Activated T-cell treated with anti-CD3 and anti-CD28 coated beads, Interleukin-2, amount 50 U/mL, for 72 hours (primary cell): ENCODE measurements around the gene NUMB. TPM values are rescaled to one million over a fixed set of nuclear protein-coding genes. Genes with fewer than 3 reads are reported as not detected.
A peak's percentile ranks its signal among the peaks of the same experiment; 100 is the strongest.
"Not testable (repeated sequence)": the region's sequence is repeated elsewhere in the genome, so short reads cannot be mapped to it uniquely, and the experiment has no call there.

ENCODE experiments used
- ATAC-seq, 2 donors: fragments of 150-1000 bp; cut with Tn5 transposase; replicated peaks in 1 of 2; 2 replicates each; pipeline ENCODE4 v1.10.0; 2021; ENCODE audit warnings: moderate library complexity in 2 of 2, mild to moderate bottlenecking in 1 of 2
- DNase-seq, 2 donors: peaks; one replicate each; pipeline ENCODE4 v3.0.0; 2021 to 2022; ENCODE audit warnings: mixed read lengths in 1 of 2
- H3K27ac Mint-ChIP-seq: one replicate; pipeline ENCODE4 v1.8.0; 2022; ENCODE audit warnings: mild to moderate bottlenecking, moderate library complexity, mixed read lengths
- H3K27me3 Mint-ChIP-seq: one replicate; pipeline ENCODE4 v1.8.0; 2022; ENCODE audit warnings: low read depth, mixed read lengths
- H3K36me3 Mint-ChIP-seq, 2 donors: one replicate each; pipeline ENCODE4 v1.8.0; 2022; ENCODE audit warnings: mixed read lengths in 2 of 2, mild to moderate bottlenecking in 1 of 2; ENCODE audit not compliant: insufficient read depth in 2 of 2
- H3K4me1 Mint-ChIP-seq: one replicate; pipeline ENCODE4 v1.8.0; 2022; ENCODE audit warnings: low read depth, mixed read lengths
- H3K4me3 Mint-ChIP-seq, 2 donors: one replicate each; pipeline ENCODE4 v1.8.0; 2022; ENCODE audit warnings: mild to moderate bottlenecking in 2 of 2, mixed read lengths in 2 of 2, moderate library complexity in 2 of 2
- H3K9me3 Mint-ChIP-seq, 2 donors: one replicate each; pipeline ENCODE4 v1.8.0; 2022; ENCODE audit warnings: mixed read lengths in 2 of 2
- total RNA-seq, 2 donors: library from RNA; stranded (reverse); gene quantifications; one replicate each; pipeline ENCODE4 v1.2.3, GENCODE V29; 2022

The NUMB gene
- total RNA-seq, 2 donors from 2014 or later = 63.4 to 66.3 TPM

DNA sequence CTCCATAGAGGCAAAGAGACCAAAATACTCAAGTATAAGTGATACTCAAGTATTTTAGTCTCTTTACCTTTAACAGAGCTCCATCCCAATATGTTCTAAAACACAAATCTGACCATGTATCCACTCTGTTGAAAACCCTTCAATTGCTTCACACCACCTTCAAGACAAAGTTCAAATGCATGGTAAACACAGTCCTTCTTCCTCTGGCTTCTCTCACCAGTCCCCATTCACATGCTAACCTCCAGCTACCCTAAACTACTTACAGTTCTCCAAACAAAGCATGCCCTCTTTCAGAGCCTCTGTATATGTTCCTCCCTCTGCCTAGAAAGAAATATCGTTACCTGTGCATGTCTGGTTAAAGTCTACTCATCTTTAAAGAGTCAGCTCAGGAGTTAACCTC, 100.2 kb downstream of the NUMB start:
- DNase-seq (no peak), ATAC-seq (no peak)
- no peaks in the 10 kb centered on the region for H3K9me3 Mint-ChIP-seq
- no peaks in the 10 kb centered on the region for H3K27me3 Mint-ChIP-seq
- H3K4me3 Mint-ChIP-seq = no peak overlapping the region
- no peak overlapping the region for H3K27ac Mint-ChIP-seq
- H3K4me1 Mint-ChIP-seq = no peaks in the 10 kb centered on the region
- no peaks in the 10 kb centered on the region for H3K36me3 Mint-ChIP-seq

DNA sequence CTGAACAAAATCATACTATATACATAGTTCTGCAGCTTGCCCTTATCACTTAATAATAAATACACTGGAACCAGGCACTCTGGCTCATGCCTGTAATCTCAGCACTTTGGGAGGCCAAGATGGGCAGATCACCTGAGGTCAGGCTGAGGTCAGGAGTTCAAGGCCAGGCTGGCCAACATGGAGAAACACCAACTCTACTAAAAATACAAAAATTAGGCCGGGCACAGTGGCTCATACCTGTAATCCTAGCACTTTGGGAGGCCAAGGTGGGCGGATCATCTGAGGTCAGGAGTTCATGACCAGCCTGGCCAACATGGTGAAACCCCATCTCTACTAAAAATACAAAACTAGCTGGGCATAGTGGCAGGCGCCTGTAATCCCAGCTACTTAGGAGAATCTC, 109.3 kb downstream of the NUMB start:
- ATAC-seq, H3K4me1 Mint-ChIP-seq, H3K9me3 Mint-ChIP-seq, H3K4me3 Mint-ChIP-seq, DNase-seq, H3K27ac Mint-ChIP-seq, H3K36me3 Mint-ChIP-seq, H3K27me3 Mint-ChIP-seq: not testable (repeated sequence)

DNA sequence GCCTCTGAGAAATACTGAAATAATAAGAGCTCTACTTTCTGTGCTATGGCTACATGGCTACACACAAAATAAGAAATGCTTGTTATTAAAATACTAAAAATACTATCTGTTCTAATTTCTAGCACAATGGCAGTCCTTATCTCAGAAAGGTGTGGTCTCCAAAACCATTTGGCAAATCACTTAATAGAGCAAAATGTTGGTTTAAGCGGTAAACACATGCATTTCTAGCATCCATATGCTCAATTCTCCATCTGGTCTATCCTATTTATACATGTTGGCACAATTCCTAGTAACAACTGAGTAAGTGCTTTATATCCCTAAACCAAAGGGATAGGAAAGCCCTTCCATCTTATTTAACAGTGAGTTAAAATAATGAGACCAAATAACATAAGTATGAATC, 114.0 kb downstream of the NUMB start:
- H3K9me3 Mint-ChIP-seq = no peaks in the 10 kb centered on the region
- H3K36me3 Mint-ChIP-seq = no peaks in the 10 kb centered on the region
- DNase-seq = no peak
- no peaks in the 10 kb centered on the region for H3K27me3 Mint-ChIP-seq
- ATAC-seq = no peak
- no peaks in the 10 kb centered on the region for H3K4me1 Mint-ChIP-seq
- H3K27ac Mint-ChIP-seq = no peak overlapping the region
- no peak overlapping the region for H3K4me3 Mint-ChIP-seq

DNA sequence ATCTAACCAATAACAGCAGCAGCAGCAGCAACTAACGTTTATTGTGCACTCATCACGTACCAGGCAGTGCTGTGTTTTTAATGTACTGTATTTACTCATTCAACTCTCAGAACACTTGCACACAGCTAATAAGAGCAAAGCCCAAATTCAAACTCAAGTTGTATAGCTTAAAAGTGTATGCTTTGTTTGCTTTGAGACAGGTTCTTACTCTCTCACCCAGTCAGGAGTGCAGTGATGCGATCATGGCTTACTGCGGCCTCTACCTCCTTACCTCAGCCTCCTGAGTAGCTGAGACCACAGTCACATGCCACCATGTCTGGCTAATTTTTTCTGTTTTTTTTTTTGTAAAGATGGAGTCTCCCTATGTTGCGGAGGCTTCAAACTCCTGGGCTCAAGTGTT, 115.7 kb downstream of the NUMB start:
- no peaks in the 10 kb centered on the region for H3K9me3 Mint-ChIP-seq
- no peaks in the 10 kb centered on the region for H3K27me3 Mint-ChIP-seq
- no peak overlapping the region for H3K27ac Mint-ChIP-seq
- H3K4me3 Mint-ChIP-seq = no peak overlapping the region
- no peaks in the 10 kb centered on the region for H3K36me3 Mint-ChIP-seq
- DNase-seq (no peak), ATAC-seq (no peak)
- H3K4me1 Mint-ChIP-seq = no peaks in the 10 kb centered on the region

DNA sequence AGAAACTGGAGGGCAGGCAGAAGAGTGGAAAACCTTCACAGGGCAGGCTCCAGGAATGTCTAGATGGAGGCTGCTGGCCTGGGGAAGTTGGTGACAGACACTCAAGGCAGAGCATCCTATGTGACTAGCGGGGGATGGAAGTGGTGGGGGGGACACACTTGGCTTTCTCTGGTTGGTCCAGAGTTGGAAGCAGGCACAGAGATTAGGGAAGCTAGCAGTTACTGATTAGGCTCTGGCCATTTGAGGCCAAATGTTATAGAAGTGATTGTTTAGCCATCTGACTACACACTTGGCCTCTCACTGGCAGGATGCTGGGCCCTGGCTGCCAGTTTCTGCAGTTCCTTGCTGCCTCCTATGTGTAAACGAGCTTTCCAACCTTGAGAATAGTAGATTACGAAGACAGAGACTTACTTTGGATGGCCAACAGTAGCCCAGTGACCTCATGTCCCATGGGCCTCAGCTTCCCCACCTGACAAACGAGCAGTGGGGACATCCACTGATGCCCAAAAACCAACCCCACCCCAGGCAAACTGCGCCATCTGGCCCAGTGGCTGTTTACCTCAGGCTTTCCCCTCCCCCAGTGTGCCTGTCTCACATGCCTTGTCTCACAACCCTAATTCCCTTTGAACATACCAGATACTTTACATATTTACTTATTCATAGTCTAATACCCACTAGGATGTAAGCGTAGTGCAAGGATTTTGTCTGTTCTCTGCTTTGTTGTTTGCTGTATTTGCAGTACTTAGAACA, 118.3 kb downstream of the NUMB start:
- Mint-ChIP-seq H3K4me1 (no peaks in the 10 kb centered on the region), H3K36me3 (no peaks in the 10 kb centered on the region), H3K27ac (no peak overlapping the region)

DNA sequence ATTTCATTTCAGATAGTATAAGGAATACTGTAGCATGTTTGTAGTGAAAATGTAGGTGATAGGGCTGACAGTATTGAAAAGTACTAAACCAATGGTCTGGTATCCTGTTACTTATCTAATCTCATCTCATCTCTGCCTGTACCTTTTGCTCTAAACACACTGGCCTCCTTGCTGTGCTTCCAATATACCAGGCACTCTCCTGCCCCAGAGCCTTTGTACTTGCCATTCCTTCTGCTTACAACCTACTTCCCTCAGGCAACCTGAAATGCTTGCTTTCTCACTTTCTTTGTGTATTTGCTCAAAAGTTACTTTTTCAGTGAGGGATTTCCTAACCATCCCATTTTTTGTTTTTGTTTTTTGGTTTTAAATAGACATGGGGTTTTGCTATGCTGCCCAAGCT, 119.1 kb downstream of the NUMB start:
- no peak for ATAC-seq
- Mint-ChIP-seq H3K27me3 (no peaks in the 10 kb centered on the region), H3K36me3 (no peaks in the 10 kb centered on the region), H3K27ac (no peak overlapping the region), H3K4me1 (no peaks in the 10 kb centered on the region), H3K4me3 (no peak overlapping the region), H3K9me3 (no peaks in the 10 kb centered on the region)
- no peak for DNase-seq

More for the DNA sequence above, 118.3 kb downstream of the NUMB start:
- H3K9me3 Mint-ChIP-seq = no peaks in the 10 kb centered on the region
- ATAC-seq (no peak), DNase-seq (no peak)
- no peaks in the 10 kb centered on the region for H3K27me3 Mint-ChIP-seq
- no peak overlapping the region for H3K4me3 Mint-ChIP-seq

DNA sequence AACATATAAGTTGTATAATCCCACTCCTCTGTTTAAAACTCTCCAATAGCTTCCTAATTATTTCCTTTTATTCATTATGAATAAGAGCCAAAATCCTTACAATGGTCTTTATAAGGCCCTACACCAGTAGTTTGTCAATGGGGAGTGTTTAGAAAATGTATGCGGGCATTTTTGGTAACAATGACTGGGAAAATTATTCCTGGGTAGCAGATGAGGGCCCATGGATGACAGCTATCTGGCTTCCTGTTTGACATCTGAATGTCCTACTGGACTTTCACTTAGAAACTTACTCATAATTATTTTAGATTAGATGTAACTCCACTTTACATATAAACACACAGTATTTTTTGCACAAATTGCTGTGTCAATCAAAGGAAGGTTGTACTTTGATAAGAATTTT, 119.8 kb downstream of the NUMB start:
- Mint-ChIP-seq H3K36me3 (no peaks in the 10 kb centered on the region), H3K27me3 (no peaks in the 10 kb centered on the region), H3K27ac (no peak overlapping the region), H3K9me3 (no peaks in the 10 kb centered on the region), H3K4me1 (no peaks in the 10 kb centered on the region), H3K4me3 (no peak overlapping the region)
- ATAC-seq (no peak), DNase-seq (no peak)

DNA sequence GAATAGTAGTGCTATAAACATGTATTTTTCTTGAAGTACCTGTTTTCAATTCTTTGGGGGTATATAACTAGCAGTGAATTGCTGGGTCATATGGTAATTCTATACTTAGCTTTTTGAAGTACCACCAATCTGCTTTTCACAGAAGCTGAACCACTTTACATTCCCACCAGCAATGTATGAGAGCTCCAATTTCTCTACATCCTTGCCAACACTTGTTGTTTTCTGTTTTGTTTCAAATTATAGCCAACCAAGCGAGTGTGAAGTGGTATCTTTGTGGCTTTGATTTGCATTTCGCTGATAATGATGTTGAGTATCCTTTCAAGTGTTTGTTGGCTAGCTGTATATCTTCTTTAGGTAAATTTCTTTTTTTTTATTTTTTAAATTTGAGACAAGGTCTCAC, 125.3 kb downstream of the NUMB start:
- H3K27me3 Mint-ChIP-seq = no peaks in the 10 kb centered on the region
- no peak overlapping the region for H3K4me3 Mint-ChIP-seq
- peaks cover 0 to 1% of the 10 kb centered on the region in 2 donors for H3K9me3 Mint-ChIP-seq
- H3K36me3 Mint-ChIP-seq = peaks cover 0 to 2% of the 10 kb centered on the region in 2 donors
- H3K27ac Mint-ChIP-seq = no peak overlapping the region
- no peaks in the 10 kb centered on the region for H3K4me1 Mint-ChIP-seq
- no peak for DNase-seq
- no peak for ATAC-seq

DNA sequence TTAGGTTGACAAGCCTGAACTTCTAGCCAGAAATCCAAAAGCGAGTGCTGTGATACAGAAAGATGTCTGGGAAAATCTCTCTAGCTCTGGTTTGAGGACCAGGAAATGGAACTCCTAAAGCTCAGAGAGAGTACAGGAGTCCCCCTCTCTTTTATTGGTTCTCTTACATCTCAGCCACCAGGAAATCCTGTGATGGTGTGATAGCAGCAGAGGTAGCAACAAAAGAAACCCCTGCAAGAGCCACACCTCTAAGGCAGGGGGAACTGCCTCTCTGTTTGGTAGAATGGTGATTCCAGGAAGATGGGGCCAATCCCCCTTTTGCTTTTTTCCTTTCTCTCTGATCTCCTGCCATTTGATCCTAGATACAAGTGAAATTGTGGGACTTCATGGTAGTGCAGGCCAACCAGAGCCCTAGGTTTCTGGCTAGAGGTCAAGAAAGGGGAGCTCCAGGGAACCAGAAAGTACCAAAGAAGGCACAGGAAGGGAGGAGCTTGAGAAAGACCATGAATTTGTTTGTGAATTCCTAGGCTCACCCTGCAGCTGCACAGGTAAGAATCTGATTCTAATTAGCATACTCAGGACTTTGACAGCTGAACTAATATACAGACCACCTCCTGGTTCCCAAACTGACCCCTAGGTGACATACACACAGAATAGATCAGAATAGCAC, 132.6 kb downstream of the NUMB start:
- ATAC-seq = peak in 1 of 2 donors; percentile 47
- Mint-ChIP-seq H3K36me3 (no peaks in the 10 kb centered on the region), H3K4me3 (no peak overlapping the region), H3K4me1 (peaks cover 29% of the 10 kb centered on the region), H3K27ac (no peak overlapping the region), H3K27me3 (no peaks in the 10 kb centered on the region), H3K9me3 (no peaks in the 10 kb centered on the region)
- DNase-seq = no peak

DNA sequence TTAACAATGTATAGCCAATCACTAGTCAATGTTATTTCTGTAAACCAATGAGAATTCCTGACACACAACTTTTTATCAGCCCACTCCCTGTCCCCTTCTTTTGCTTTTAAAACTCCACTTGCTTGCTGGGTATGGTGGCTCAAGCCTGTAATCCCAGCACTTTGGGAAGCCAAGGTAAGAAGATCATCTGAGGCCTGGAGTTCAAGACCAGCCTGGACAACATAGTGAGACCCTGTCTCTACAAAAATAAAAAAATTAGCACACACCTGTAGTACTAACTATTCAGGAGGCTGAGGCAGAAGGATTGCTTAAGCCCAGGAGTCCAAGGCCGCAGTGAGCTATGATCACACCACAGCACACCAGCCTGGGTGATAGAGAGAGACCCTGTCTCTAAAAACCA, 133.3 kb downstream of the NUMB start:
- no peak for ATAC-seq
- H3K27me3 Mint-ChIP-seq = no peaks in the 10 kb centered on the region
- no peak for DNase-seq
- peaks cover 29% of the 10 kb centered on the region for H3K4me1 Mint-ChIP-seq
- no peaks in the 10 kb centered on the region for H3K36me3 Mint-ChIP-seq
- no peak overlapping the region for H3K4me3 Mint-ChIP-seq
- no peak overlapping the region for H3K27ac Mint-ChIP-seq
- H3K9me3 Mint-ChIP-seq = no peaks in the 10 kb centered on the region

DNA sequence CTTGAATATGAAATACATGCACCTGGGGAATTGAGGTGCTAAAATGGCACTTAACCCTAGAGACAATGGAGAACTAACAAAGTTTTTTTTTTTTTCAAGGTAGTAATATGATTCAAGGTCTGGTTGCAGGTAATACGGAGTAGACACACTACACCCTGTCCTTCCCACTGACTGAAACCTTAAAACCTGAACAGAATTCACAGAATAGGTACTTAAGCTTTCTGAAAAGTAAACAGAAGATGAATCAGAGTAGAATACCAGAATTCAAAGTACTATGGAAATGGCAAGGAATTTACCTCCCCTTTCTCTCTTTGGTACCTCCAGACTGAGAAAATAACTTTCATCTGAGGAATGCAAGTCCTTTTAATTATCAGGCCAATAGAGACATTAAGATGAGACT, 133.8 kb downstream of the NUMB start:
- H3K4me1 Mint-ChIP-seq = peaks cover 29% of the 10 kb centered on the region
- DNase-seq (no peak), ATAC-seq (no peak)
- no peaks in the 10 kb centered on the region for H3K36me3 Mint-ChIP-seq
- H3K4me3 Mint-ChIP-seq = no peak overlapping the region
- no peak overlapping the region for H3K27ac Mint-ChIP-seq
- no peaks in the 10 kb centered on the region for H3K27me3 Mint-ChIP-seq
- no peaks in the 10 kb centered on the region for H3K9me3 Mint-ChIP-seq

DNA sequence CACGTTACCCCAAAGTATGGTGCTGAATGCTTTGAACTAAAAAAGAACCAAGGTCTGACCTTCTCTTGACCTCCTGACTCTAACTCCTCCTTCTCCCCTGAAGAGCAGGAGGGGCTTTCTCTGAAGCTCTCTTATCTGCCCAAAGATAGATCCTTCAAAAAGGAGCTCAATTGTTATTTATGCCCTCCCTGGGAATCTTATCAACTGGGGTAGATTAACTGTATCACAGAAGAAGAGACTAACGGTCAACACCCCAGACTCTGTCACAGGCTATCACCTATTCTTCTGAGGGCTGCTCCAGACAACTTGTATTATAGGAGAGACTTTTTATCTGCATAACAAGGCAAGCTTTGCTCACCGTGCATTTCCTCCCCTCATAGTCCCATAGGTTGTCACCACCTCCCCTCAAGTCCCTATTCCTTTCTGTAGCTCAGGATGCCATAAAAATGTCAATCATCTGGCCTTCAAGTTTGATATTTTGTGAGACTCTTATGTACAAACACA, 134.4 kb downstream of the NUMB start:
- DNase-seq = no peak
- Mint-ChIP-seq H3K4me1 (peaks cover 29% of the 10 kb centered on the region), H3K27ac (no peak overlapping the region), H3K9me3 (no peaks in the 10 kb centered on the region), H3K27me3 (no peaks in the 10 kb centered on the region), H3K4me3 (no peak overlapping the region), H3K36me3 (no peaks in the 10 kb centered on the region)
- no peak for ATAC-seq

DNA sequence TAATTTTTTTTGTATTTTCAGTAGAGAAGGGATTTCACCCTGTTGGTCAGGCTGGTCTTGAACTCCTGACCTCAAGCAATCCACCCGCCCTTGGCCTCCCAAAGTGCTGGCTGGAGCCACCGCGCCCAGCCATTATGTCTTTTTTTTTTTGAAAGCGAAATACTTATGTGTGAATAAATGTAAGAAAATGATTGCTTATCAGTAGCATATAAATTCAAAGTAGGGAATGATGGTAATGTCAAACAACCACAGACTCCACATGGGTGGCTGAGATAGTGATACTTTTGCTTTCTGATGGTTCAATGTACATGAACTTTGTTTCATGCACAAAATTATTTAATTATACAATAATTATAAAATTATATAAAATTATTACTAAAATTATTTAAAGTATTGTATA, 145.2 kb downstream of the NUMB start:
- DNase-seq (no peak), ATAC-seq (no peak)
- Mint-ChIP-seq H3K36me3 (peaks cover 0 to 2% of the 10 kb centered on the region in 2 donors), H3K27ac (no peak overlapping the region), H3K4me3 (no peak overlapping the region), H3K9me3 (no peaks in the 10 kb centered on the region), H3K27me3 (no peaks in the 10 kb centered on the region), H3K4me1 (peaks cover 10% of the 10 kb centered on the region)

DNA sequence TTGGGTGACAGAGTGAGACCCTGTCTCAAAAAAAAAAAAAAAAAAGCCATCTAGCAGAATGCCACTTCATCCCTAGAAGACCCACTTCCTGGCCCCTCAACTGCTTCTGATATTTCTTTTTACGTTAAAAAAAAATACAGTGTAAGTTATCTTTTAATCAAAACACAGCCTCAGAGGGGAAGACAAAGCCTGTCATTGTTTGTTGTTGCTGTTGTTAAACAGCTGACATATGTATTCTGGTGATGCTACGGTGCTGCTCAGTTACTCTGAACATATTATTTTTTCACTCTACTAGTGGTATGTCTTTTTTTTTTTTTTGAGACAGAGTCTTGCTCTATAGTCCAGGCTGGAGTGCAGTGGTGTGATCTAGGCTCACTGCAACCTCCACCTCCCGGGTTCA, 145.7 kb downstream of the NUMB start:
- no peak for DNase-seq
- peaks cover 0 to 2% of the 10 kb centered on the region in 2 donors for H3K36me3 Mint-ChIP-seq

More for the DNA sequence above, 145.7 kb downstream of the NUMB start:
- no peak overlapping the region for H3K27ac Mint-ChIP-seq
- H3K4me3 Mint-ChIP-seq = no peak overlapping the region
- no peaks in the 10 kb centered on the region for H3K9me3 Mint-ChIP-seq
- no peaks in the 10 kb centered on the region for H3K27me3 Mint-ChIP-seq
- no peak for ATAC-seq
- peaks cover 10% of the 10 kb centered on the region for H3K4me1 Mint-ChIP-seq
